HG02885 (cell line): Measurements from ENCODE around the gene TMEM201.

ENCODE experiments used
- ATAC-seq: cut with Tn5 transposase; IDR thresholded peaks from one replicate; pipeline ENCODE4 v1.9.1; 2021; ENCODE audit warnings: mild to moderate bottlenecking; ENCODE audit not compliant: unreplicated experiment, poor library complexity

The TMEM201 gene

GRCh38 chr1:9598316-9598700 is 9.6 kb downstream of the TMEM201 start:
- no peak for ATAC-seq

DNA sequence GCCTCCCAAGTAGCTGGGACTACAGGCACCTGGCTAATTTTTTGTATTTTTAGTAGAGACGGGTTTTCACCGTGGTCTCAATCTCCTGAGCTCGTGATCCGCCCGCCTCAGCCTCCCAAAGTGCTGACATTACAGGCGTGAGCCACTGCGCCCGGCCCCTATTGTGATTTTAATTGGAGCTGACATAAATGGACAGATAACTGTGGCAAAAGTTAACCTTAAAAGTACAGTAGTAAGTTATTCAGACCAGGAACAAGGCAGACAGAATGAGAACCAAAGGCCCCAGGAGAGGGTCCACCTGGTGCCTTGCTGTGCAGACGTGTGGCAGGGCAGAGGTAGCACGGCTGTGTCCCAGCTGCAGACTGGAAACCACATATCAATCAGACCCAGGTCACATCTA is 11.0 kb downstream of the TMEM201 start:
- no peak for ATAC-seq

DNA sequence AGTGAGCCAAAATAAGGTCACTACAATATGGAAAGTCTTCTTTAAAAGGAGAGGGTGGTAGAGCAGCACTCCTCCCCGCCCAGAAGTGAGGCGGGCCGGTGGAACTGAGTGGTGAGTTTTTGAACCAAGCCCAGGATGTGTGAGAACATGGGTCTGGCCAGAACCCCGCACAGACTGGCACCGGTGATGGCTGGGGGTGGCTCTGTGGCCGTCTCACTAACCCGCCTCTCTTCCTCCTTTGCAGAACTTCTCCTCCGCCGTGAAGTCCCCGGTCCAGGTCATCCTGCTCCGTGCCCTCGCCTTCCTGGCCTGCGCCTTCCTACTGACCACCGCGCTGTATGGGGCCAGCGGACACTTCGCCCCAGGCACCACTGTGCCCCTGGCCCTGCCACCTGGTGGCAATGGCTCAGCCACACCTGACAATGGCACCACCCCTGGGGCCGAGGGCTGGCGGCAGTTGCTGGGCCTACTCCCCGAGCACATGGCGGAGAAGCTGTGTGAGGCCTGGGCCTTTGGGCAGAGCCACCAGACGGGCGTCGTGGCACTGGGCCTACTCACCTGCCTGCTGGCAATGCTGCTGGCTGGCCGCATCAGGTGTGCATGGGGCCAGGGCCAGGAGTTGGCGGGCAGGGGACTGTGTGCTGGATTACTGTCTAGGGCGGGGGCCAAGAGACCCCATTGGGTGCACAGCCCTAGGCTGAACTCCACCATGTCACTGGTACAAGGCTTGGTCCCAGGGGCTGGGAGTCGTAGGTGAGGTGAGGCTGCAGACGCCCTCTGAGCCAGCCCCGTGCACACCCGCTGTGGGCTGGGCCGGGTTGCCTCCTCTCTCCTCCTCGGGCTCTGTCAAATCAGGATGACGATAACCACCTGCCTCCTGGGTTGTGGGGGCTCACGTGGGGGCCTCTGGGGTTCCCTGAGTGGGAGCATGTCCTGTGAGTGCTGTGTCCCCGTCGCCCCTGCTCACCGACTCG is 12.4 kb downstream of the TMEM201 start:
- ATAC-seq: no peak

DNA sequence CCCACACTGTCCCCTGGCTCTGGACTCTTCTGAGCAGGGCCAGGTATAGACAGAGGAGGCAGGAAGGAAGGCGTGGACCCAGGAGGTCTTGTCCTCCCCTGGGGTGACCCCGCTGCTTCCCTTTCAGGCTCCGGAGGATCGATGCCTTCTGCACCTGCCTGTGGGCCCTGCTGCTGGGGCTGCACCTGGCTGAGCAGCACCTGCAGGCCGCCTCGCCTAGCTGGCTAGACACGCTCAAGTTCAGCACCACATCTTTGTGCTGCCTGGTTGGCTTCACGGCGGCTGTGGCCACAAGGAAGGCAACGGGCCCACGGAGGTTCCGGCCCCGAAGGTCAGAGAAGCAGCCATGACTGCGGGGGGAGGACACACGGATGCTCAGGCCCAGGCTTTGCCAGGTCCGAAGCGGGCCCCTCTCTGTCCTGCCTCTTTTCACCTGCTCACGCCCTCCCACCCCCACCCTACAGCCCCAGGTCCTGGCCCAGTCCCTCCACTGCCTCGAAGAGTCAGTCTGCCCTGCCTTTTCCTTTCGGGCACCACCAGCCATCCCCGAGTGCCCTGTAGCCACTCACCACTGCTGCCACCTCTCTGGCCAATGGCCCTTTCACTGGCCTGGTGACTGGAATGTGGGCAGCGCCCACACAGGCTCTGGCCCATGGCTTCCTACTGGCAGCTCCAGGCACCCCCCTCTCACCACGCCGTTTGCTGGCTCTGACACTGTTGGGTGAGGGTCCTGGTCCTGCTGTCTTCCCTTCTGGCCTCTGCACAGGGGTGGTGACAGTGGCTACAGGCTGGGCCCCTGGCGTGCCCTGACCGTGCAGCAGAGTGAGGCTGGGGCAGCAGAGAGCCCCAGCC is 13.5 kb downstream of the TMEM201 start:
- no peak for ATAC-seq

GRCh38 chr1:9602794-9603167 is 14.1 kb downstream of the TMEM201 start:
- ATAC-seq: no peak

DNA sequence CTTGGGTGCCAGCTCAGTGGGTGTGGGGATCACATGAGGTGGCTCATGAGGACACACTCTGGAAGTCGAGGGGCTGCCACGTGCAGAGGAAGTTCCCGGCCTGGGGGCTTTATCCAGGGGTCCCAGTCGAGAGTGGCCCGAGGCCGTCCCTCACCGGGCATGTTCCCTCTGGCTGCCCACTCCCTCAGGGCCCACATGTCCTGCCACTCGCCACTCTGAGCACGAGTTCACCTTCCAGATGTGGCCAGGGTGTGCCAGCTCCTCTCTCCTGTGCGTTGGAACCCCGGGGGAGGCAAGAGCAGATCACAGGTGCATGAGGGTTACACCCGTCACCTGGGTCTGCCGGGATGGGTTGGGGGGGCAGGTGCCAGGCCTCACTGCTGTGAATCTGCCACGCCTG is 14.6 kb downstream of the TMEM201 start:
- ATAC-seq: no peak

DNA sequence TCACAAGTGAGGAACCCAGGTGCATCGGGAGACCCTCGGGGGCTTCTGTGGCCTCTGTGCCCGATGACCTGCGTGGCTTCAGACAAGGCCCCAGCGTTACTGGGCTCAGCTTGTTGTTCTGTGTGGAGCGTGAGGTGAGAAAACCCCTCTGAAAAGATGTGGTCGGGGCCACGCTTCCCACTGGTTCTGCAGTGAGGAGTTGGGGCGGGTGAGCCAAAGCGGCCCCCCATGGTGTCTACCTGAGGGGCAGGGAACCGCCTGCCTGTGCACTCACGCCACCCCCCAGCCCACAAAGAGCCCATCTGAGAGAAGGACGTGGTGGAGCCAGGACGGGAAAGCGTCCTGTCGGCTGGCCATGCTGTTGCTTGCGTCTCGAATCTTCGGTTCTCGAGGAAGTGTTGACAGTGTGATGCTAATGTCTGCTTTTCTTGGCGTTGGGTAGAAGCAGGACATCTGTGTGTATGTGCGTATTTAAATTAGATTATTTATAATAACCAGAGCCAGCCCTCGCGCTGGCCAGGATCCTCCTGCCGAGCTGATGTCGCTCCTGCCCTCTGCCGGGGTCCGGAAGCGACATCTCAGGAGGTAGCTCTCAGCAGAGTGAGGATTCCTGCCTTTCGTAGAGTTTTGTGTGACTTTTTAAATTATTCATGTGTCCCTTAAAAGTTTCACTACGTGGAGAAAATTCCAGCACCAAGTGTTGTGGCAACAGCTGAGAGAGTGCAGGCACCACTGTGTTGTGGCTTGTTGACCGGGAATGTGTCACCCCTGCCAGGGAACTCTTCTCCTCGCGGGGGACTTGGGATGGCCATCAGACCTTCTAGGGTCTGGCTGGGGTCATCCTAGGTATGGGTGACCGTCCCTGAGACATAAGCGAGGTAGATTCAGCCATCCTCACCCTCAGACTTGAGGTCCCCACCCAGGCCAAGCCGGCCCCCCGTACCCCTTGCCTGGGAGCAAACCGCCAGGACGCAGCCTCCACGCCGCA is 15.3 kb downstream of the TMEM201 start:
- ATAC-seq: no peak

GRCh38 chr1:9604836-9605235 is 16.1 kb downstream of the TMEM201 start:
- no peak for ATAC-seq

- no peak for ATAC-seq
Observed at GRCh38 chr1:9605946-9606455, 17.3 kb downstream of the TMEM201 start.

DNA sequence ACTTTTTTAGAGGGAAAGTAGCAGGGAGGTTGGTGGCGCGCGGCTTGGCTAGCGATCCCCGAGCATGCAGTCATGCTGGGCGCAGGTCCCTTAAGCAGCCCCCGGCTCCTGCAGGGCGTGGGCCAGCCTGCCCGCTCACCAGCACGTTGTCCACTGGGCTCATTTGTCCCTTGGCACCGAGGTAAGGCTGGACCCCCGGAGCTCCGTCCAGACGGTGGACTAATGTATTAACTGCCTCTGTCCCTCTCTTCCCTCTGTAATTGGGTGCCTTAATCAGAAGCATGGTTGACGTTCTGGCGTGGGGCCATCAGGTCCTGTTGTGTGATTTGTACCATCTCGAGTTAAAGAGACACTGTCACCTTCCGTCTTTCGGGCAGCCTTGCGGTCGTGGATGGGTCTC is 17.7 kb downstream of the TMEM201 start:
- ATAC-seq: no peak

GRCh38 chr1:9606948-9607347 is 18.2 kb downstream of the TMEM201 start:
- no peak for ATAC-seq

- ATAC-seq: no peak
Observed at GRCh38 chr1:9607352-9607751, 18.6 kb downstream of the TMEM201 start.

DNA sequence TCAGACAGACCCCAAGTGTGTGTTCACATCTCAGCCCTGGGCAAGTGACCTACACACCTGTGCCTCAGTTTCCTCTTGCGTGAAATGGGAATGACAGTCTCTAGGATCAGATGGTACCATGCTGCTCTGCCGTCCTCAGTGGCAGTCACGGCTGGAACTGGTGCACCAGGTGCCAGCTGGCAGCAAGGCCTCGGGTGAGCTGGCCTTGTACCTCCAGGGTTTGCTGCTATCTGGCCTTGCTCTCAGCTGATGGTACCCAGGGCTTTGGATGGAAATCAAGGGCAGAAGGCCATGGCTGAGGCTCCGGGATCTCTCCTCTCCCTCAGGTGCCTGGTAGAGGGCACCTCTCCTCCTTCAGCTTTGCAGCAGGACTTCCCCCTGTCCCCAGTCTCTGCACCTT is 21.3 kb downstream of the TMEM201 start:
- no peak for ATAC-seq

DNA sequence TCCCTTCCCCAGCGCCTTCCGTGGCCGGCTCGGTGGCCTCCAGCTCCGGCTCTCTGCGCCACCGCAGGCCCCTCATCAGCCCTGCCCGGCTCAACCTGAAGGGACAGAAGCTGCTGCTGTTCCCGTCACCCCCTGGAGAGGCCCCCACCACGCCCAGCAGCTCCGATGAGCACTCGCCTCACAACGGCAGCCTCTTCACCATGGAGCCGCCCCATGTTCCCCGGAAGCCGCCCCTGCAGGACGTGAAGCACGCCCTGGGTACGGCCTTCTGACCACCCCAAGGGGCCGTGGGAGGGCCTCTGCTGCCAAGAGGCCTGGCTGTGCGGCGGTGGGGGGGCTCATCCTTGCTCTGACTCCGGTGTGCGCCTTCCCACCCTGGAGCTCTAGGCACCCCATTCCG is 21.8 kb downstream of the TMEM201 start:
- no peak for ATAC-seq

DNA sequence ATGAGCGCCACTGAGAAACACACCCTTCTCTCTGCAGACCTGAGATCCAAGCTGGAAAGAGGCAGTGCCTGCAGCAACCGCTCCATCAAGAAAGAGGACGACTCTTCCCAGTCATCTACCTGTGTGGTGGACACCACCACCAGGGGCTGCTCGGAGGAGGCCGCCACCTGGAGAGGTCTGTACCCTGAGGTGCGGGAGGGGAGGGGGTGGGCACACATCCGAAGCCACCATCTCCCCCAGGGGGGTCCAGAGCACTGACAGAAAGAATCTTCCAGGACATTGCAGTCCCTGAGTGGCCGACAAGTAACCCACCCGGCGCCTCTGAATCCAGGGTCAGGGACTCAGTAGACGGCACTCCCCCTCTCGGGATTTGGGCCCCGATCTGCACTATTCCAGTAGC is 23.0 kb downstream of the TMEM201 start:
- no peak for ATAC-seq

DNA sequence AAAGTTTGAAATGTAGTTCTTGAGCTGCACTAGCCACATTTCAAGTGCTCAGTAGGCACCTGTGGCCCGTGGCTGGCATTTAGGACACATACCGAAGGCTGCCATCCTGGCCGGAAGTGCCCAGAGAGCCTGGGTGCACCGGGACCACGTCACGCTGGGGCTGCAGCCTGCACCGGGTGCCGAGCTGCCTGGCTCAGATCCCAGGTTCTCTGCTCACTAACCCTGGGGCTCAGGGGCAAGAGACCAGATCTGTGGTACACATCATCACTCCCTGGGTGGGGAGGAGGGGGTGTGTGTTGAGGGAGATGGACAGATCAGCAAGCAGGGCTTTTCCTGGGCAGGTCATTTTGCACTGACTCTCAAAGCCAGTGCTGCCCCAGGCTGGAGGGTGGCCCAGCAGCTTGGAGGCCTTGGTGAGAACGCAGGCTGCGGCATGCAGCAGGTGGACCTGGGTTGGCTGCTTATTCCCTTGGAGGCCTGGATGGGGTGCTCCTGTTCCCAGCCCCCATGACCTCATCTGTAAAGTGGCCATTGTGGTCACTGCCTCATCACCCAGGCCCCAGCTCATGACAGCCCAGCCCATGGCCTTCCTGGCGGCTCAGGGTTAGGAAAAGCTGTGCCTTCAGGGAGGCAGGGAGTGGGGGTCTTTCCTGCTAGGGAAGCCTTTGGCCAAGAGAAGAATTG is 23.6 kb downstream of the TMEM201 start:
- ATAC-seq: no peak

DNA sequence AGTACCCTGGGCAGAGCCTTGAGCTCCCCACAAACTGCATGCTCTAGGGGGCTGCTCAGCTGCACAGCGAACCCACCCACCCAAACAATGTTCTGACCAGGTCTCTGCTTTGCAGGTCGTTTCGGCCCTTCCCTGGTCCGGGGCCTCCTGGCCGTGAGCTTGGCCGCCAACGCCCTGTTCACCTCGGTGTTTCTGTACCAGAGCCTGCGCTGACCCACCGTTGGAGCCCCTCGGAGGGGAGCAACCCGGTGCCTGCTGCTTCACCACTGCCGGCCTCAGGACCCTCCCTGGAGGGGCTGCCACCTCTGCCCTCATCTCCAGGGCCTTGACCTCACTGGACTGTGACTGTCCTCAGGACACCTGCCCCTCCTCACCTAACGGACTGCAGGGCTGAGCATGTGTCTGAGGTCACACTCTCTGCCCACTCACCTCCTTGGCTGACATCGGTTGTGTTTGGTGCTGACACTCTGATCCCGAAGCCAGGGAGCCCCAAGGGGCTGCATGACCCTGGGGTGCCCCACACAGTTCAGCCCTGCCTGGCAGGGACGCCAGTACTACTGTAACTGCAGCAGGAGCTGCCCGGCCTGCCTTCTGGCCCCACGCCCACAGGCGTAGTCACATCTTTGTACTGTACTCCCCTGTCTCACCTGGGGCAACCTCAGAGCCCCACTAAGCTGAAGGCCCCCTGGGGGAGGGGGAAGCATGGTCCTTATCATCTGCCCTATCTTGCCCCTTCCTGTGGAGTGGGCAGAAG is 24.3 kb downstream of the TMEM201 start:
- ATAC-seq: no peak

DNA sequence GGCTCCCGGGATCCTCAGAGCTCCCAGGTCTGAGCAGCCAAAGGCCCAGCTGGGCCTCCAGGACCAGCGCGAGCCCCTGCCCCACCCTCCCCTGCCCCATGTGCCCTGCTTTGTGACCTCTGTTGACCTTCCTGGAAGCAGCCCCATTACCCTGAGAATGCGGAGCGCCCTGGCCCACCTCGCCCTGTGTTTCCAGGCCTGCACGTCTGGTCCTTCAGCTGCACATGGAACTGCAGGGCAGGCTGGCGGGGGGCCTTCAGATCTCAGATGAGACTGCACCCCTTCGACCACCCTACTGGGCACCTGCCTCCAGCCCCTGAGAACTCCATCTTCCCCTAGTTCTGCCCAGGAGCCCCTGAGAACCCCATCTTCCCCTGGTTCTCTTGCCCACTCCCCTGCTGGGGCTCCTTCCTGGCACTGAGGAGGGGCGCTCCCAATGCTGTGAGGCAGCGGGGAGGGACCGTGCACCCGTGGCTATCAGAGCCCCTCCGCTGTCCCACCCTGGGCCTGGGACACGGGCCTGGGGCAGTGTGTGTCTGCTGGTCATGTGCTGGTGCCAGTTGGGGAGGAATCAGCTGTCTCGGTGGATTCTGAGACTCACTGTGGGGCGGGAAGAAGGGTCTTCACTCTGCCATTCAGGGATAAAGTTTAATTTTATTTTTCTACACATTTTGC is 25.1 kb downstream of the TMEM201 start:
- no peak for ATAC-seq
